Parathyroid adenoma (tissue), 2 donors: ENCODE measurements around the gene ACACB.

Source experiments
- H2AFZ ChIP-seq: fragments of 300-600 bp; sonication (generic); one replicate; pipeline ENCODE4 v1.7.0; 2017; ENCODE audit warnings: antibody characterized with exemption, mild to moderate bottlenecking
- H3K27ac ChIP-seq: fragments of 300-600 bp; sonication (generic); one replicate; pipeline ENCODE4 v1.7.0; 2017
- H3K27me3 ChIP-seq: fragments of 300-600 bp; sonication (generic); one replicate; pipeline ENCODE4 v1.7.0; 2017; ENCODE audit warnings: low read length; ENCODE audit not compliant: control insufficient read depth, insufficient read depth
- H3K36me3 ChIP-seq: fragments of 300-600 bp; sonication (generic); one replicate; pipeline ENCODE4 v1.7.0; 2017; ENCODE audit warnings: low read length; ENCODE audit not compliant: control insufficient read depth, insufficient read depth
- H3K4me1 ChIP-seq: fragments of 300-600 bp; sonication (generic); one replicate; pipeline ENCODE4 v1.7.0; 2017; ENCODE audit warnings: control low read depth
- H3K4me2 ChIP-seq: fragments of 300-600 bp; sonication (generic); one replicate; pipeline ENCODE4 v1.7.0; 2017; ENCODE audit warnings: low read length
- H3K4me3 ChIP-seq: fragments of 300-600 bp; sonication (generic); one replicate; pipeline ENCODE4 v1.7.0; 2017; ENCODE audit warnings: low read depth, low read length
- H3K79me2 ChIP-seq: fragments of 300-600 bp; sonication (generic); one replicate; pipeline ENCODE4 v1.7.0; 2017; ENCODE audit warnings: control low read depth
- H3K9ac ChIP-seq: fragments of 300-600 bp; sonication (generic); one replicate; pipeline ENCODE4 v1.7.0; 2017; ENCODE audit warnings: mild to moderate bottlenecking
- H3K9me3 ChIP-seq: fragments of 300-600 bp; sonication (generic); one replicate; pipeline ENCODE4 v1.7.0; 2017; ENCODE audit warnings: low read length; ENCODE audit not compliant: control insufficient read depth
- TF ChIP-seq, protein P1 (sequence below): fragments of 300-600 bp; sonication (generic); IDR thresholded peaks from one replicate; pipeline ENCODE4 v1.7.0; 2017; ENCODE audit warnings: antibody characterized with exemption, mild to moderate bottlenecking
- donor health status: primary hyperparathyroidism.

Gene ACACB

DNA sequence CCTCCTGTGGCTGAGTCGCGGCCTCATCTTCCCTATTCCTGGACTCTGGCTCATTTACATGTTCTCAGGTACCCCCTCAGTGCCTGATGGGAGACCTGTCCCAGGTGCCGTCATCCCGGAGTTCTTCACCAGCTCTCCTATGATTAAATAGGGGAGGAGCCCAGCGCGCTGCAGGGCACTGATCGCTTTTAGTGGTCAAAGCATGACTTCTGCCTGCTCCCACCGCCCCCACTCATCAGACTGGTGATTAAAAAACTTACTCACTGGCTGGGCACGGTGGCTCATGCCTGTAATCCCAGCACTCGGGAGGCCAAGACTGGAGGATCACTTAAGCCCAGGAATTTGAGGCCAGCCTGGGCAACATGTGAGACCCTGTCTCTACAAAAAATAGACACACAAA, 106.8 kb downstream of the ACACB start:
- H3K4me3 ChIP-seq: no peak overlapping the region
- no peaks in the 10 kb centered on the region for H3K27me3 ChIP-seq
- H3K9me3 ChIP-seq: no peaks in the 10 kb centered on the region
- TF ChIP-seq, protein P1, sequence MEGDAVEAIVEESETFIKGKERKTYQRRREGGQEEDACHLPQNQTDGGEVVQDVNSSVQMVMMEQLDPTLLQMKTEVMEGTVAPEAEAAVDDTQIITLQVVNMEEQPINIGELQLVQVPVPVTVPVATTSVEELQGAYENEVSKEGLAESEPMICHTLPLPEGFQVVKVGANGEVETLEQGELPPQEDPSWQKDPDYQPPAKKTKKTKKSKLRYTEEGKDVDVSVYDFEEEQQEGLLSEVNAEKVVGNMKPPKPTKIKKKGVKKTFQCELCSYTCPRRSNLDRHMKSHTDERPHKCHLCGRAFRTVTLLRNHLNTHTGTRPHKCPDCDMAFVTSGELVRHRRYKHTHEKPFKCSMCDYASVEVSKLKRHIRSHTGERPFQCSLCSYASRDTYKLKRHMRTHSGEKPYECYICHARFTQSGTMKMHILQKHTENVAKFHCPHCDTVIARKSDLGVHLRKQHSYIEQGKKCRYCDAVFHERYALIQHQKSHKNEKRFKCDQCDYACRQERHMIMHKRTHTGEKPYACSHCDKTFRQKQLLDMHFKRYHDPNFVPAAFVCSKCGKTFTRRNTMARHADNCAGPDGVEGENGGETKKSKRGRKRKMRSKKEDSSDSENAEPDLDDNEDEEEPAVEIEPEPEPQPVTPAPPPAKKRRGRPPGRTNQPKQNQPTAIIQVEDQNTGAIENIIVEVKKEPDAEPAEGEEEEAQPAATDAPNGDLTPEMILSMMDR: no peak
- no peaks in the 10 kb centered on the region for H3K36me3 ChIP-seq
- no peak overlapping the region for H3K4me2 ChIP-seq
- peaks cover 2% of the 10 kb centered on the region for H3K79me2 ChIP-seq
- H2AFZ ChIP-seq: no peak overlapping the region
- no peaks in the 10 kb centered on the region for H3K4me1 ChIP-seq
- no peak overlapping the region for H3K27ac ChIP-seq
- no peak overlapping the region for H3K9ac ChIP-seq

DNA sequence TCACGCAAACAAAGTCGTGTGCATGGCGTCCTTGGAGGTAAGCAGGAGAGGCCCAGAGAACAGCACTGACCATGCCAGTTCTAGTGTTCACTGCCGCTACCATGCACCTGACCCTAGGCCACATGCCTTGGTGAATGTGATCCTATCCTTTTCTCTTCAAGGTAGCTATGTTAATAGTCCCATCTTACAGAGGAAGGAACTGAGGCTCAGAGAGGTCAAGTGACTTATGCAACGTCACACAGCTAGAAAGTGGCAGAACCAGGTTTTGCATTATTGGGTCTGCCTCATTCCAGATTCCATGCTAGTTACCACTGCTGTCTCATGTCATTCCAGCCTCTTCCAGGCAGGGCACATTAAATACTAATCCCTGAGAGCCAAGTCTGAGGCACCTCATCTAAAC, 107.5 kb downstream of the ACACB start:
- Histone ChIP-seq H3K79me2 (peaks cover 2% of the 10 kb centered on the region), H3K27me3 (no peaks in the 10 kb centered on the region), H3K27ac (no peak overlapping the region), H3K4me2 (no peak overlapping the region), H3K36me3 (no peaks in the 10 kb centered on the region), H3K9ac (no peak overlapping the region), H2AFZ (no peak overlapping the region), H3K4me3 (no peak overlapping the region), H3K4me1 (no peaks in the 10 kb centered on the region), H3K9me3 (no peaks in the 10 kb centered on the region)
- TF ChIP-seq, protein P1: no peak

DNA sequence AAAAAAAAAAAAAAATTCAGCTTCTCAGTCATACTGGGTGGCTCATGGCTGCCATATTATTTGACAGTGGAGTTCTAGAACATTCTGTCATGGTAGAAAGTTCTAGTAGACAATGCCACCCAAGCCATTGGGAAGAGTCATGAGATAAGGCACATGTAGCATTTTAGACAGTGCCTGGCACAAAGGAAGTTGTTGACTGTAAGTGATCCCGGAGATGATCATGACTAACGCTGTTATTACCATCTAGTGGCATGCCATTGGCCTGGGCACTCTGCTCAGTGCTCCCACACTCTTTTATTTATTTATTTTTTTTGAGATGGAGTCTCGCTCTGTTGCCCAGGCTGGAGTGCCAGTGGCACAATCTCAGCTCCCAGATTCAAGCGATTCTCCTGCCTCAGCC, 112.3 kb downstream of the ACACB start:
- Histone ChIP-seq H3K79me2 (no peaks in the 10 kb centered on the region), H3K27me3 (no peaks in the 10 kb centered on the region), H3K4me1 (no peaks in the 10 kb centered on the region), H3K4me3 (no peak overlapping the region), H3K9ac (no peak overlapping the region), H3K4me2 (no peak overlapping the region), H3K36me3 (no peaks in the 10 kb centered on the region), H2AFZ (no peak overlapping the region), H3K9me3 (no peaks in the 10 kb centered on the region), H3K27ac (no peak overlapping the region)
- TF ChIP-seq, protein P1: no peak

DNA sequence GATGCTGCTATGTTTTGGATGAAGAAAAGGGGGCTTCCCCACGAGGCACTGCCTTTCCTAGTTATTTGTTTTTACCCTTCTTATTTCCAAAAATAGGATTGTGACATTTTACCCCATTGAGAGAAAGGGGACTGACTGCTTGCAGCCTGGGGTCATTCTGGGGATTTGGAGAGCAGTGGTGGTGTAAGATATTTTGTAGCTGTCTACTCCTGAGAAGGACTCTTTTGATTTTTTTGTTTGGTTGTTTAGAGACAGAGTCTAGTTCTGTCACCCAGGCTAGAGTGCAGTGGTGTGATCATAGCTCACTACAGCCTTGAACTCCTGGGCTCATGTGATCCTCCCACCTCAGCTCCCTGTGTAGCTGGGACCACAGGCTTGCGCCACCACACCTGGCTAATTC, 113.8 kb downstream of the ACACB start:
- no peaks in the 10 kb centered on the region for H3K79me2 ChIP-seq
- H3K27ac ChIP-seq: no peak overlapping the region

DNA sequence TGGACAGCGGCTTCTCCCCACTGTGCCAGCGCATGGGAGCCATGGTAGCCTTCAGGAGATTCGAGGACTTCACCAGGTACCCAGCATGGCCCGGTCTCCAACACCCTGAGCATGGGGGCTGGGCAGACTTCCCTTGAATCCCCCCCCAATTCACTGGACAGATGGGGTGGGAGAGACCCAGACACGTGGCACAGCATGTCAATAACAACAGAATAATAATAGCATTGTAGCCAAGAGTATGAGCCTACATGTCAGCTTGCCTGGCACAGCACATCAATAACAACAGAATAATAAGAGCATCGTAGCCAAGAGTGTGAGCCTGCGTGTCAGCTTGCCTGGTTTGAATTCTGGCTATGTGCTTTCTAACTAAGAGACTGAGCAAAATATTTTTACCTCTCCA, 116.3 kb downstream of the ACACB start:
- Histone ChIP-seq H3K4me3 (no peak overlapping the region), H3K9me3 (no peaks in the 10 kb centered on the region), H3K4me2 (no peak overlapping the region), H3K27me3 (no peaks in the 10 kb centered on the region), H3K36me3 (no peaks in the 10 kb centered on the region), H2AFZ (no peak overlapping the region), H3K27ac (no peak overlapping the region), H3K4me1 (no peaks in the 10 kb centered on the region), H3K9ac (no peak overlapping the region), H3K79me2 (no peaks in the 10 kb centered on the region)
- TF ChIP-seq, protein P1: no peak

More for the DNA sequence above, 113.8 kb downstream of the ACACB start:
- Histone ChIP-seq H3K4me2 (no peak overlapping the region), H2AFZ (no peak overlapping the region), H3K4me1 (no peaks in the 10 kb centered on the region), H3K36me3 (no peaks in the 10 kb centered on the region), H3K9me3 (no peaks in the 10 kb centered on the region), H3K4me3 (no peak overlapping the region), H3K27me3 (no peaks in the 10 kb centered on the region), H3K9ac (no peak overlapping the region)
- TF ChIP-seq, protein P1: no peak
